ENCODE data around the gene ZNF692. TPM values are rescaled to one million over a fixed set of nuclear protein-coding genes. Genes with fewer than 3 reads are reported as not detected.

ZNF692 gene
- total and polyA plus RNA-seq, 2 of the 13 experiments (the other 11 are each of a cell fraction or from before 2014, with no cell fraction given) = 27.3 to 45.8 TPM

DNA sequence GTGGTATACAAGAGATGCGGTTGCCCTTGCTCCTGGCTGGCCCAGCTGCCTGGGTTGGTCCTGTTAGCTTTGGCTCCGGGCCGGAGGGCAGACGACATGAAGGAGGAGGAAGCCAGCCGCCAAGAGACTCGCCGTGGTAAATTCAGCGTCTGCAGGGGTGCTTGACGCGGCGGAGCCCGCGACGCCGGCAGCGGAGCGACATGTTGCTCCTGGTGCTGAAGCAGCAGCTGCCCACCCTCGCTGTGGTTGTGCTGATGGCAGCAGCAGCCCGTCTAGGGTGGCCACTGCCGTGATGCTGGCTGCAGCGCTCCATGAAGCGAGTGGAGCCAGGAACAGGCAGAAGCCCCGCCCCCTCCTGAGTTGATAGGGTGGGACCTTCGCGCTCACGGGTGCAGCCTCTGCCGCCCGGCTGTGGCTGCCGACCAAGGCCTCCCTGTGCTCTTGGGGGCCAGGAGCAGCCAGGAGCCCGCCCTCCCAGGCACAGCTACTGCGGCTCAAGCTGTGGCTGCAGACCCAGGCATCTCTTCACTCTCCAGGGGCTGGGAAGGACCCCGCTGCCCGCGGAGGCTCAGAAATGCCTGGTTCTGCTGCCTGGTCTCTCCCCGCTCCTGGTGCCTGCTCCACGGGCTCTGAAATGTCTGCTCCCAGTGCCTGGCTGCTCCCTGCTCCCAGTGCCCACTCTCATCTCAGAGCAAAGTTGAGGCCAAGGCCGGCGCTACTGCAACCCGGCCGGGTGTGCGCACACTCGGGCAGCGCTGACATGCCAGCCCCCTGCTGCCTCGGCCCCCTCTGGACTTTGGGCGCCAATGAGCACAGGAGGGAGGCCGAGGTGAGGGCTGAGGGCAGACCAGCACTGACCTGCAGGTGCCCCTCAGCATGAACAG lies 4.4 kb upstream of the ZNF692 start (continued):
- TF ChIP-seq, protein P1, sequence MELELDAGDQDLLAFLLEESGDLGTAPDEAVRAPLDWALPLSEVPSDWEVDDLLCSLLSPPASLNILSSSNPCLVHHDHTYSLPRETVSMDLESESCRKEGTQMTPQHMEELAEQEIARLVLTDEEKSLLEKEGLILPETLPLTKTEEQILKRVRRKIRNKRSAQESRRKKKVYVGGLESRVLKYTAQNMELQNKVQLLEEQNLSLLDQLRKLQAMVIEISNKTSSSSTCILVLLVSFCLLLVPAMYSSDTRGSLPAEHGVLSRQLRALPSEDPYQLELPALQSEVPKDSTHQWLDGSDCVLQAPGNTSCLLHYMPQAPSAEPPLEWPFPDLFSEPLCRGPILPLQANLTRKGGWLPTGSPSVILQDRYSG (CRISPR knock-in tag; IDR thresholded peaks at IDR 0.05) = no peak
- TF ChIP-seq ZNF777 (CRISPR knock-in tag; IDR thresholded peaks at IDR 0.05) = peak; percentile 89
- no peak; the same call in 1 of the 2 replicates for TF ChIP-seq MXD4 (CRISPR knock-in tag; IDR thresholded peaks at IDR 0.05)
- TF ChIP-seq, protein P2, sequence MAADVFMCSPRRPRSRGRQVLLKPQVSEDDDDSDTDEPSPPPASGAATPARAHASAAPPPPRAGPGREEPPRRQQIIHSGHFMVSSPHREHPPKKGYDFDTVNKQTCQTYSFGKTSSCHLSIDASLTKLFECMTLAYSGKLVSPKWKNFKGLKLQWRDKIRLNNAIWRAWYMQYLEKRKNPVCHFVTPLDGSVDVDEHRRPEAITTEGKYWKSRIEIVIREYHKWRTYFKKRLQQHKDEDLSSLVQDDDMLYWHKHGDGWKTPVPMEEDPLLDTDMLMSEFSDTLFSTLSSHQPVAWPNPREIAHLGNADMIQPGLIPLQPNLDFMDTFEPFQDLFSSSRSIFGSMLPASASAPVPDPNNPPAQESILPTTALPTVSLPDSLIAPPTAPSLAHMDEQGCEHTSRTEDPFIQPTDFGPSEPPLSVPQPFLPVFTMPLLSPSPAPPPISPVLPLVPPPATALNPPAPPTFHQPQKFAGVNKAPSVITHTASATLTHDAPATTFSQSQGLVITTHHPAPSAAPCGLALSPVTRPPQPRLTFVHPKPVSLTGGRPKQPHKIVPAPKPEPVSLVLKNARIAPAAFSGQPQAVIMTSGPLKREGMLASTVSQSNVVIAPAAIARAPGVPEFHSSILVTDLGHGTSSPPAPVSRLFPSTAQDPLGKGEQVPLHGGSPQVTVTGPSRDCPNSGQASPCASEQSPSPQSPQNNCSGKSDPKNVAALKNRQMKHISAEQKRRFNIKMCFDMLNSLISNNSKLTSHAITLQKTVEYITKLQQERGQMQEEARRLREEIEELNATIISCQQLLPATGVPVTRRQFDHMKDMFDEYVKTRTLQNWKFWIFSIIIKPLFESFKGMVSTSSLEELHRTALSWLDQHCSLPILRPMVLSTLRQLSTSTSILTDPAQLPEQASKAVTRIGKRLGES (CRISPR knock-in tag; IDR thresholded peaks at IDR 0.05; ENCODE audit: borderline replicate concordance) = no peak
- peak; percentile 56 for TF ChIP-seq ZNF350 (CRISPR knock-in tag; IDR thresholded peaks at IDR 0.05; ENCODE audit: borderline replicate concordance, low read depth)
- TF ChIP-seq, protein P3, sequence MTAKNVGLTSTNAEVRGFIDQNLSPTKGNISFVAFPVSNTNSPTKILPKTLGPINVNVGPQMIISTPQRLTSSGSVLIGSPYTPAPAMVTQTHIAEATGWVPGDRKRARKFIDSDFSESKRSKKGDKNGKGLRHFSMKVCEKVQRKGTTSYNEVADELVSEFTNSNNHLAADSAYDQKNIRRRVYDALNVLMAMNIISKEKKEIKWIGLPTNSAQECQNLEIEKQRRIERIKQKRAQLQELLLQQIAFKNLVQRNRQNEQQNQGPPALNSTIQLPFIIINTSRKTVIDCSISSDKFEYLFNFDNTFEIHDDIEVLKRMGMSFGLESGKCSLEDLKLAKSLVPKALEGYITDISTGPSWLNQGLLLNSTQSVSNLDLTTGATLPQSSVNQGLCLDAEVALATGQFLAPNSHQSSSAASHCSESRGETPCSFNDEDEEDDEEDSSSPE (CRISPR knock-in tag; IDR thresholded peaks at IDR 0.05) = peak; percentile 54; the same call in 1 of the 2 replicates
- 0 out of 2 replicates have a peak, but pooled peaks have one; percentile 31 for TF ChIP-seq ZC3H13 (CRISPR knock-in tag; IDR thresholded peaks at IDR 0.05)
- TF ChIP-seq MED8 (CRISPR knock-in tag; IDR thresholded peaks at IDR 0.05; ENCODE audit: insufficient replicate concordance) = peak; percentile 43
- peak; percentile 42; the same call in 1 of the 2 replicates for TF ChIP-seq ZSCAN21 (CRISPR knock-in tag; IDR thresholded peaks at IDR 0.05; ENCODE audit: borderline replicate concordance)
- peak; percentile 66; the same call in 1 of the 2 replicates for TF ChIP-seq GZF1 (CRISPR knock-in tag; IDR thresholded peaks at IDR 0.05)
- peak; percentile 22 for TF ChIP-seq IKZF4 (CRISPR knock-in tag; IDR thresholded peaks at IDR 0.05; ENCODE audit: borderline replicate concordance, low read depth, not compliant biosample characterization)
- TF ChIP-seq ZNF569 (CRISPR knock-in tag; IDR thresholded peaks at IDR 0.05; ENCODE audit: borderline replicate concordance) = 0 out of 2 replicates have a peak, but pooled peaks have one; percentile 38
- TF ChIP-seq, protein P4, sequence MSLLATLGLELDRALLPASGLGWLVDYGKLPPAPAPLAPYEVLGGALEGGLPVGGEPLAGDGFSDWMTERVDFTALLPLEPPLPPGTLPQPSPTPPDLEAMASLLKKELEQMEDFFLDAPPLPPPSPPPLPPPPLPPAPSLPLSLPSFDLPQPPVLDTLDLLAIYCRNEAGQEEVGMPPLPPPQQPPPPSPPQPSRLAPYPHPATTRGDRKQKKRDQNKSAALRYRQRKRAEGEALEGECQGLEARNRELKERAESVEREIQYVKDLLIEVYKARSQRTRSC (CRISPR knock-in tag; IDR thresholded peaks at IDR 0.05; ENCODE audit: low read depth) = no peak
- TF ChIP-seq GTF3A (CRISPR knock-in tag; conservative IDR thresholded peaks at IDR 0.05) = no peak
- 0 out of 2 replicates have a peak, but pooled peaks have one; percentile 46 for TF ChIP-seq PCBP1 (IDR thresholded peaks at IDR 0.05; ENCODE audit: borderline replicate concordance, low read depth, low read length)
- TF ChIP-seq ZNF33B (CRISPR knock-in tag; IDR thresholded peaks at IDR 0.05) = 0 out of 2 replicates have a peak, but pooled peaks have one; percentile 18
- TF ChIP-seq PITX1 (CRISPR knock-in tag; IDR thresholded peaks at IDR 0.05) = peak; percentile 71; the same call in 1 of the 2 replicates
- TF ChIP-seq TAF1 (CRISPR knock-in tag; IDR thresholded peaks at IDR 0.05) = peak; percentile 83
- TF ChIP-seq KAT2B (IDR thresholded peaks at IDR 0.05; ENCODE audit: borderline replicate concordance, low read depth, low read length) = no peak
- peak; percentile 87 for TF ChIP-seq POLR2G (IDR thresholded peaks at IDR 0.05; ENCODE audit: low read depth, low read length)
- no peak for TF ChIP-seq ZNF737 (CRISPR knock-in tag; IDR thresholded peaks at IDR 0.05; ENCODE audit: borderline replicate concordance)
- no peak for TF ChIP-seq ZNF317 (CRISPR knock-in tag; IDR thresholded peaks at IDR 0.05)

All from HepG2 (cell line).